NOMO-1 treated with DMSO at 0.1 percent for 48 hours (cell line): ENCODE data around the gene CSTA.

ENCODE experiments used
- DNase-seq: peaks from one replicate; lab custom pipeline; 2025; ENCODE audit not compliant: unreplicated experiment; lab: John Stamatoyannopoulos, UW

The CSTA gene

GRCh38 chr3:122318620-122319019, 6.4 kb upstream of the CSTA start:
- DNase-seq: no peak

GRCh38 chr3:122322095-122323075, 2.7 kb upstream of the CSTA start:
- no peak for DNase-seq

DNA sequence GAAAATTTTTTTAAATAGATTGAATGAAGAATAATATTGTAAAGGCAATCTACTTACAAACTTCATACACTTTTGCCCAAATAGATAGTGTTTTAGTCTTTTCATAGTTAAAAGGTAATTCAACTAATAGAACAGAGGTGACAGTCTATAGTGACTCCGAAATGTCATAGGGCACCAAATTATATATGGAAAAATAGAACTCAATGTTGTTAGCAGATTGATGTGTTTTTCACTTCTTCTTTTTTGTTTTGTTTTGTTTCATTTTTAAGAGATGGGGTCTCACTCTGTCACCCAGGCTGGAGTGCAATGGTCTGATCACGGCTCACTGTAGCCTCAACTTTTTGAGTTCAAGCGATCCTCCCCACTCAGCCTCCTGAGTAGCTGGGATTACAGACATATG, 721 bp downstream of the CSTA start:
- DNase-seq: peak; percentile 17

- DNase-seq: no peak
These were observed 6.8 kb downstream of the CSTA start for GRCh38 chr3:122331886-122332285.

GRCh38 chr3:122332551-122332950, 7.5 kb downstream of the CSTA start:
- DNase-seq: no peak

- no peak for DNase-seq
These were observed 17.8 kb downstream of the CSTA start for GRCh38 chr3:122342803-122343202.

DNA sequence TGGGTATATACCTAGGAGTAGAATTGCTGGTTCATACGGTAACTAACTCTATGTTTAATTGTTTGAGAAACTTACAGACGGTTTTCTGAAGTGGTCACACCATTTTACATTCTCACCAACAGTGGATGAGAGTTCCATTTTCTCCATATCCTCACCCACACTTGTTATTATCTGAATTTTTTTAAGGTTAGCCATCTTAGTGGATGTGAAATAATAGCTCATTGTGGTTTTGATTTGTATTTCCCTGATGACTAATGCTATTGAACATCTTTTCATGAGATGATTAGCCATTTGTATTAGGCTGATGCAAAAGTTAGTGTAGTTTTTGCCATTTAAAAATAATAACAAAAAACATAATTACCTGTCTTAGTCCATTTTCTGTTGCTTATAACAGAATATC, 18.6 kb downstream of the CSTA start:
- DNase-seq: no peak

DNA sequence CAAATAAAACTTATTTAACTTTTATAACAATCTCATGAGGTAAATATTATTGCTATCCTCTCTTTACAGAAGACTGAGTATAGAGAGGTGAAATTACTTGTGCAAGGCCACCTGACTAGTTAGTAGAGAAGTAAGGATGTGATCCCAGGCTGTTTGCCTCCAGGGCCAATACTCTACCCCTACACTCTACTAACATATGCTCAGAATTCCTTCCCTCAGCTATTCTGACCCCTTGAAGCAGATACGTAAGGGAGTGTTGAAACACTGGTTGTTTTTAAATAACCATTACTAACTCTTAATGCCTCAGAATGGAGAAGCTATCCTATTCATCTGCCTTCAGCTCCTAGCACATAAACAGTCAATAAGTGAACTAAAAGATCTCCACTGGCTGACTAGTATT, 24.1 kb downstream of the CSTA start:
- no peak for DNase-seq

- DNase-seq: no peak
These were observed 25.9 kb downstream of the CSTA start for GRCh38 chr3:122350814-122351418.

- no peak for DNase-seq
These were observed 26.6 kb downstream of the CSTA start for GRCh38 chr3:122351612-122352011.

GRCh38 chr3:122353215-122353614, 28.2 kb downstream of the CSTA start:
- no peak for DNase-seq

- DNase-seq: no peak
These were observed 28.9 kb downstream of the CSTA start for GRCh38 chr3:122353893-122354401.

- DNase-seq: no peak
These were observed 30.6 kb downstream of the CSTA start for GRCh38 chr3:122355612-122356011.

DNA sequence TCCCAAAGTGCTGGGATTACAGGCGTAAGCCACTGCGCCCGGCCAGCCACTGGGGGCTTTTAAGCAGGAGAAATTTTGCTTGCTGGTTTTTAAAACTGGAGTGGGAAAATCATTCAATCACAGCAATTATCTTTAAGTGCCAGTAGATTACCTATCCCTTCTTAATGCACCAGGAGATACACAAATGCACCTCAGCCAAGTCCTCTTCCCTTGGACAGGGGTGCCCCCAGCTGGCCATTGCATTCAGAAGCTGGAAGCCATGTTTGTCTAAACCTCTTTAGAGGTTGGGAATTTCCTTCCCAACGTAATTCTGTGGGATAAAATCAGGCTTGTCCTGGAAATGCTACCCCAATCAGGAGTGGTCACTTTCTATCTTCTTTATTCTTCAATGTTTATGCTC, 31.4 kb downstream of the CSTA start:
- DNase-seq: peak; percentile 8

DNA sequence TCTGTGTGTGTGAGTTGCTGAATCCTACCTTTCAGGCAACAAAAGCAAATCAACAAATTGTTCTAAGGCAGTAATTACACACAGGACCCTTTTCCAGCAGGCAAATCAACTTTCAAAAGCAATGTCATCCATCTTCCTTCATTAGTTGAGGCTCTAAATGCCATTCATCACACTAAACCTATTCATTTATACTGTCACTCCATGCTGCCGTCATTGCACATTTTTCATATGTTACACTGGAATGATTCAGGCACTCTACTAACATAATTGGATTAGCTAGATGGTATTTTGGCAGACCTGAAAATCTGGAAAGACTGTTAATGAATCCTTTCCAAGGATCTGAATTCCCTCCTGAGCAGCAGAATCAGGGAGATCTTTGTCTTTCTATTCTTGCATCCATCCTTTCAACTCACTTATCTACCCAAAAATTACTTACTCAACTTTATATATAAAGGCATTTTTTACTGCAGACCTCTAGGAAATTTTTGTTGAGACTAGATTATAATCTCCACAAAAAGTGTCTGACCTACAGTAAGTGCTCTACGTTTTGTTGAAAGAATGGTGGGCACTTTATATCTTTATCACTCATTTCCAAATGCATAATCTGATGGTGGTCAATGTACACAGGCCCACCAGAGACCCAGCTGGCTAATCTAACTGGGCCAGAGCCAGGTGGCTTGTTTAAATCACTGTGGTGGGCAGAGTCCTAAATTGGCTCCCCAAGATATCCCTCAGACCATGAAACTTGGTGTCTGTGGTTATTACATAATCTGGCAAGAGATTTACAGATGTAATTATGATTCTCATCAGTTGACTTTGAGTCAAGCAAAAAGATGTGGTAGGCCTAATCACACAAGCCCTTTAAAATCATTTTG, 33.0 kb downstream of the CSTA start:
- DNase-seq: peak; percentile 77

- no peak for DNase-seq
These were observed 33.6 kb downstream of the CSTA start for GRCh38 chr3:122358703-122359032.

DNA sequence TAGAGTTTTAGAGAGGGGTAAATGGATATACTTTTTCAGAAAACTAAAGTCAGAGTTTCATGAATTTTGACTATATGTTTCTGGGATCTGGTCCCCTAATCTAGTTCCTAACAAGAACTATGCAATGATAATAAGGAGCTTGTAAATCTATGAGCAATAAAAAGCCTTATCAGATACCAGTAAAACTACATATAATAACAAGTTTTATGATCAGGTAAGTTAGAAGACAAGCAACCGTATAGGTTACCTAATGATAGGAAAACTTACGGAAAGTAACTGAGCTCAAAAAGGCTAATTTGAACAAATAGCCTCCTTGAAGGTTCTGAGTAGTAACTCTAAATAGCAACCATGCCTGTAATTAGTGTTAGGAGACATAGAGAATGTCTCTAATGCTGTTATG, 37.0 kb downstream of the CSTA start:
- DNase-seq: no peak

- DNase-seq: no peak
These were observed 39.4 kb downstream of the CSTA start for GRCh38 chr3:122364490-122364889.

- DNase-seq: no peak
These were observed 40.0 kb downstream of the CSTA start for GRCh38 chr3:122365073-122365472.

- DNase-seq: peak; percentile 63
These were observed 40.7 kb downstream of the CSTA start for GRCh38 chr3:122365582-122366378.

DNA sequence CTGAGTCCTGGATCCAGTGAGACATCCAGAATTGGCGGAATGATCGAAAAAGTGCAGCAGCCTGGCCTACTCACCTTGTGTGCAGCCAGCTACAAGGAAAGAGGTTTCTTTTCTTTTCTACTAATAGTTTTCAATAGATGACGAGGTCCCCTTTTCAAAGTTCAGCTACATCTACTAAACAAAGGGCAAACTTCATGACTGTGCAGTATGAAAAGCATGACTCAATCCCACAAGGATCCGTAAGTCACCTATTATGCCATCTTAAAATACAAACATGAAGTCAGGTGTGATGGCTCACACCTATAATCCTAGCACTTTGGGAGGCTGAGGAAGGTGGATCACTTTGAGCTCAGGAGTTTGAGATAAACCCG, 41.3 kb downstream of the CSTA start:
- DNase-seq: no peak
